Prostate gland (tissue), 2 donors: ENCODE results near the gene KIAA0513.

Source experiments
- CTCF ChIP-seq, 4 experiments: fragments of 200-600 bp in 2 of 4; fragments of 450-650 bp in 2 of 4; sonication (generic) in 2 of 4; IDR thresholded peaks; 1 replicate in 3 of 4; 2 replicates in 1 of 4; pipeline ENCODE4 v1.5.1; 2016 to 2019; ENCODE audit warnings: antibody characterized with exemption in 4 of 4, mild to moderate bottlenecking in 2 of 4, moderate library complexity in 2 of 4
- POLR2A ChIP-seq: fragments of 450-650 bp; IDR thresholded peaks from one replicate; pipeline ENCODE4 v1.6.1; 2016; ENCODE audit warnings: antibody characterized with exemption, mild to moderate bottlenecking
- POLR2AphosphoS5 ChIP-seq: sonication (generic); formaldehyde crosslinking; IDR thresholded peaks from one replicate; pipeline ENCODE4 v1.6.1; 2017; ENCODE audit warnings: antibody characterized with exemption

GRCh38 chr16:85048921-85049562 is 21.4 kb downstream of the KIAA0513 start:
- TF ChIP-seq POLR2AphosphoS5 (no peak), POLR2A (no peak), CTCF (IDR thresholded peaks at IDR 0.05) (no peak)
